A549 (cell line): ENCODE results near the gene CNKSR3. TPM values are rescaled to one million over a fixed set of nuclear protein-coding genes. Genes with fewer than 3 reads are reported as not detected.

Experiments
- ATAC-seq, 2 experiments: fragments of 200-7000 bp in 1 of 2; fragments of >200 bp in 1 of 2; cut with Nextera tagmentation in 1 of 2; cut with Tn5 transposase in 1 of 2; 3 replicates each; pipeline versions ENCODE4 v1.8.0 to v1.9.1; 2018 to 2020; ENCODE audit warnings: mild to moderate bottlenecking in 1 of 2, moderate library complexity in 1 of 2
- CTCF ChIA-PET: fragments of 300-600 bp; sonication (Branson Sonifier 250); formaldehyde crosslinking; extraction: SDS; loops from one replicate; lab custom pipeline; 2021; ENCODE audit warnings: antibody characterized with exemption, inconsistent platforms; lab: Yijun Ruan, JAX
- POLR2A ChIA-PET: fragments of 350-600 bp; formaldehyde crosslinking; extraction: SDS; loops from one replicate; lab custom pipeline; 2021; ENCODE audit warnings: antibody characterized with exemption, inconsistent platforms; lab: Yijun Ruan, JAX
- DNase-seq, 2 experiments: peaks; one replicate each; pipeline versions ENCODE4 v3.0.0 to v3.0.0-alpha.2; 2011 to 2016; ENCODE audit warnings: low read depth in 1 of 2, low spot score in 1 of 2
- FAIRE-seq: peaks from 2 replicates; lab custom pipeline; 2011; peaks lifted over from hg19 to GRCh38; lab: Jason Lieb, UNC
- H3K27ac ChIP-seq, 2 experiments: fragments of >200 bp; sonication (Bioruptor Twin); formaldehyde crosslinking; 3 replicates each; pipeline ENCODE4 v1.5.1; 2016 to 2017
- H3K4me1 ChIP-seq: fragments of >200 bp; sonication (Bioruptor Twin); formaldehyde crosslinking; 3 replicates; pipeline ENCODE4 v1.6.1; 2016
- H3K4me2 ChIP-seq: fragments of >200 bp; sonication (Bioruptor Twin); formaldehyde crosslinking; 3 replicates; pipeline ENCODE4 v1.6.1; 2016
- H3K4me3 ChIP-seq: fragments of >200 bp; sonication (Bioruptor Twin); formaldehyde crosslinking; 3 replicates; pipeline ENCODE4 v1.5.1; 2016
- H3K9me3 ChIP-seq: fragments of >200 bp; sonication (Bioruptor Twin); formaldehyde crosslinking; 3 replicates; pipeline ENCODE4 v1.6.1; 2016
- BHLHE40 ChIP-seq: IDR thresholded peaks from 2 replicates; pipeline ENCODE4 v1.6.1; 2012; ENCODE audit warnings: low read depth, low read length, inconsistent platforms
- CEBPB ChIP-seq, 2 experiments: fragments of >200 bp in 1 of 2; sonication (Bioruptor Twin) in 1 of 2; formaldehyde crosslinking in 1 of 2; IDR thresholded peaks; 2 replicates each; pipeline ENCODE4 v1.6.1; 2012 to 2016
- EHF ChIP-seq: fragments of 250-450 bp; sonication (Bioruptor Pico); IDR thresholded peaks from 2 replicates; pipeline ENCODE4 v1.5.0; 2020; ENCODE audit warnings: mild to moderate bottlenecking
- FOSL2 ChIP-seq, 2 experiments: fragments of 450-650 bp in 1 of 2; fragments of >200 bp in 1 of 2; sonication (Bioruptor Twin) in 1 of 2; formaldehyde crosslinking; IDR thresholded peaks; 2 replicates each; pipeline versions ENCODE4 v1.5.0 to v1.6.1; 2016 to 2020; ENCODE audit warnings: mild to moderate bottlenecking in 1 of 2, moderate library complexity in 1 of 2
- FOXS1 ChIP-seq: fragments of 250-450 bp; sonication (Bioruptor Pico); IDR thresholded peaks from 2 replicates; pipeline ENCODE4 v1.5.0; 2020; ENCODE audit warnings: mild to moderate bottlenecking, moderate library complexity
- HDAC2 ChIP-seq: fragments of 200-600 bp; sonication (generic); IDR thresholded peaks from 2 replicates; pipeline ENCODE4 v1.6.1; 2016
- HEYL ChIP-seq: fragments of 250-450 bp; sonication (Bioruptor Pico); IDR thresholded peaks from 2 replicates; pipeline ENCODE4 v1.8.0; 2021; ENCODE audit warnings: mild to moderate bottlenecking, moderate library complexity
- HOXA7 ChIP-seq: fragments of 250-450 bp; sonication (Bioruptor Pico); IDR thresholded peaks from 2 replicates; pipeline ENCODE4 v1.5.0; 2020; ENCODE audit warnings: mild to moderate bottlenecking, moderate library complexity
- JUN ChIP-seq, 2 experiments: fragments of >200 bp; sonication (Bioruptor Twin); formaldehyde crosslinking; IDR thresholded peaks; 2 replicates in 1 of 2; 3 replicates in 1 of 2; pipeline ENCODE4 v1.6.1; 2016 to 2017
- MAFK ChIP-seq: fragments of 450-650 bp; IDR thresholded peaks from 2 replicates; pipeline ENCODE4 v1.6.1; 2014; ENCODE audit not compliant: partially characterized antibody
- NFE2L2 ChIP-seq: fragments of 150-350 bp; conservative IDR thresholded peaks from 2 replicates; pipeline ENCODE4 v1.6.1; 2014; ENCODE audit warnings: low read length
- RAD21 ChIP-seq, 2 experiments: fragments of >200 bp in 1 of 2; sonication (Bioruptor Twin) in 1 of 2; formaldehyde crosslinking in 1 of 2; IDR thresholded peaks in 1 of 2; conservative IDR thresholded peaks in 1 of 2; 2 replicates in 1 of 2; 3 replicates in 1 of 2; pipeline ENCODE4 v1.6.1; 2012 to 2018; ENCODE audit warnings: inconsistent platforms in 1 of 2
- RNF2 ChIP-seq: fragments of 200-600 bp; sonication (generic); IDR thresholded peaks from 2 replicates; pipeline ENCODE4 v1.6.1; 2016; ENCODE audit warnings: low read depth, mild to moderate bottlenecking, antibody characterized with exemption, moderate library complexity, borderline replicate concordance
- ZC3H11A ChIP-seq: fragments of 450-650 bp; IDR thresholded peaks from 2 replicates; pipeline ENCODE4 v1.6.1; 2014; ENCODE audit warnings: antibody characterized with exemption, mild to moderate bottlenecking
- ZNF302 ChIP-seq: fragments of 250-450 bp; sonication (Bioruptor Pico); IDR thresholded peaks from 2 replicates; pipeline ENCODE4 v1.9.0; 2021; ENCODE audit warnings: inconsistent platforms, mild to moderate bottlenecking, moderate library complexity
- WGBS: methylation state at CpG from one replicate; pipeline ENCODE4 v1.1.6; 2017; ENCODE audit errors: missing lambda C conversion rate; 5-methylcytosine and 5-hydroxymethylcytosine counted together
- polyA plus RNA-seq, 4 experiments: library from polyadenylated mRNA; depleted of rRNA in 3 of 4; stranded (reverse); fragments of >200 nt; fragmentation: RNase III in 1 of 4; extraction: RNeasy Plus Mini Kit Qiagen cat#74134 plus additional on column Dnase treatment in 1 of 4; gene quantifications; 2 replicates in 3 of 4; 3 replicates in 1 of 4; pipeline ENCODE4 v1.2.3, GENCODE V29; 2011 to 2017
- TF ChIP-seq, protein P1 (sequence below): fragments of 450-650 bp; IDR thresholded peaks from 2 replicates; pipeline ENCODE4 v1.6.1; 2014; ENCODE audit warnings: antibody characterized with exemption
- TF ChIP-seq, protein P2 (sequence below): fragments of >200 bp; sonication (Bioruptor Twin); formaldehyde crosslinking; IDR thresholded peaks from 2 replicates; pipeline ENCODE4 v1.6.1; 2016
- TF ChIP-seq, protein P3 (sequence below): fragments of 150-350 bp; IDR thresholded peaks from 2 replicates; pipeline ENCODE4 v1.6.1; 2014; ENCODE audit warnings: low read depth, mild to moderate bottlenecking, low read length
- TF ChIP-seq, protein P4 (sequence below): IDR thresholded peaks from 2 replicates; pipeline ENCODE4 v1.6.1; 2012
- TF ChIP-seq, protein P5 (sequence below): fragments of 250-450 bp; sonication (Bioruptor Pico); IDR thresholded peaks from 2 replicates; pipeline ENCODE4 v1.5.0; 2020; ENCODE audit warnings: low read depth, mild to moderate bottlenecking, moderate library complexity
- TF ChIP-seq, protein P6 (sequence below): fragments of >200 bp; sonication (Bioruptor Twin); formaldehyde crosslinking; IDR thresholded peaks from 3 replicates; pipeline ENCODE4 v1.6.1; 2016
- TF ChIP-seq, protein P7 (sequence below): fragments of >200 bp; sonication (Bioruptor Twin); formaldehyde crosslinking; IDR thresholded peaks from 3 replicates; pipeline ENCODE4 v1.5.1; 2016

The CNKSR3 gene
- polyA plus RNA-seq, 2 of the 4 experiments (the other 2 are of a cell fraction), result 2.9 to 3.5 TPM

DNA sequence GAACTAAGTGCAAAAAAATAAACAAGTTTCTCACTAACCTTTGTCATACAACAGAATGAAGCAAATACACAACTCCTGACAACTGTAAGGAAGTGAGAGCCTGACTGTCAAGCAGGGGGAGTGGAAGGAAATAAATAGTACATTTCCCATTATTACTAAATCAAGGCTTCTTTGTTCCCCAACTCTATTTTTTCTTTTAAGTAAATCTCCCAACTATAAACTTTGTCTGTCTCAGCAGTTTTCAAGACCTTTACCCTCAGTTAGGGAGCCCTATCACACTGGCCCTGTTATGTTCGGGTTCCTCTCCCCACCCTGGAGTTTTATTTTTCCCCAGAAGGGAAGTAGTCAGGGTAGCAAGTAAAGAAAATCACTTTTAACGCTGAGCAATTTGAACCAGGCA, 129.7 kb downstream of the CNKSR3 start:
- TF ChIP-seq, protein P1, sequence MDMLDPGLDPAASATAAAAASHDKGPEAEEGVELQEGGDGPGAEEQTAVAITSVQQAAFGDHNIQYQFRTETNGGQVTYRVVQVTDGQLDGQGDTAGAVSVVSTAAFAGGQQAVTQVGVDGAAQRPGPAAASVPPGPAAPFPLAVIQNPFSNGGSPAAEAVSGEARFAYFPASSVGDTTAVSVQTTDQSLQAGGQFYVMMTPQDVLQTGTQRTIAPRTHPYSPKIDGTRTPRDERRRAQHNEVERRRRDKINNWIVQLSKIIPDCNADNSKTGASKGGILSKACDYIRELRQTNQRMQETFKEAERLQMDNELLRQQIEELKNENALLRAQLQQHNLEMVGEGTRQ, result no peak
- TF ChIP-seq ZNF302 (CRISPR knock-in tag), result no peak
- TF ChIP-seq BHLHE40, result no peak
- TF ChIP-seq EHF, result no peak
- TF ChIP-seq ZC3H11A, result no peak
- no peak for TF ChIP-seq MAFK
- TF ChIP-seq, protein P2, sequence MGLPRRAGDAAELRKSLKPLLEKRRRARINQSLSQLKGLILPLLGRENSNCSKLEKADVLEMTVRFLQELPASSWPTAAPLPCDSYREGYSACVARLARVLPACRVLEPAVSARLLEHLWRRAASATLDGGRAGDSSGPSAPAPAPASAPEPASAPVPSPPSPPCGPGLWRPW, result no peak
- TF ChIP-seq, protein P3, sequence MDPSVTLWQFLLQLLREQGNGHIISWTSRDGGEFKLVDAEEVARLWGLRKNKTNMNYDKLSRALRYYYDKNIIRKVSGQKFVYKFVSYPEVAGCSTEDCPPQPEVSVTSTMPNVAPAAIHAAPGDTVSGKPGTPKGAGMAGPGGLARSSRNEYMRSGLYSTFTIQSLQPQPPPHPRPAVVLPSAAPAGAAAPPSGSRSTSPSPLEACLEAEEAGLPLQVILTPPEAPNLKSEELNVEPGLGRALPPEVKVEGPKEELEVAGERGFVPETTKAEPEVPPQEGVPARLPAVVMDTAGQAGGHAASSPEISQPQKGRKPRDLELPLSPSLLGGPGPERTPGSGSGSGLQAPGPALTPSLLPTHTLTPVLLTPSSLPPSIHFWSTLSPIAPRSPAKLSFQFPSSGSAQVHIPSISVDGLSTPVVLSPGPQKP, result no peak
- no peak for TF ChIP-seq JUN (IDR thresholded peaks at IDR 0.05)
- TF ChIP-seq RAD21 (conservative IDR thresholded peaks at IDR 0.05 in 1 of 2, IDR thresholded peaks at IDR 0.05 in 1 of 2), result no peak
- no peak for TF ChIP-seq FOSL2 (IDR thresholded peaks at IDR 0.05)
- TF ChIP-seq FOSL2 (CRISPR knock-in tag; IDR thresholded peaks at IDR 0.05), result no peak
- TF ChIP-seq HEYL (CRISPR knock-in tag), result no peak
- no peak for TF ChIP-seq HOXA7 (CRISPR knock-in tag)
- TF ChIP-seq, protein P4, sequence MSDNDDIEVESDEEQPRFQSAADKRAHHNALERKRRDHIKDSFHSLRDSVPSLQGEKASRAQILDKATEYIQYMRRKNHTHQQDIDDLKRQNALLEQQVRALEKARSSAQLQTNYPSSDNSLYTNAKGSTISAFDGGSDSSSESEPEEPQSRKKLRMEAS, result no peak
- no peak for TF ChIP-seq FOXS1
- TF ChIP-seq, protein P5, sequence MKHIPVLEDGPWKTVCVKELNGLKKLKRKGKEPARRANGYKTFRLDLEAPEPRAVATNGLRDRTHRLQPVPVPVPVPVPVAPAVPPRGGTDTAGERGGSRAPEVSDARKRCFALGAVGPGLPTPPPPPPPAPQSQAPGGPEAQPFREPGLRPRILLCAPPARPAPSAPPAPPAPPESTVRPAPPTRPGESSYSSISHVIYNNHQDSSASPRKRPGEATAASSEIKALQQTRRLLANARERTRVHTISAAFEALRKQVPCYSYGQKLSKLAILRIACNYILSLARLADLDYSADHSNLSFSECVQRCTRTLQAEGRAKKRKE (CRISPR knock-in tag), result no peak
- ChIA-PET CTCF (no interaction called here), POLR2A (no interaction called here)
- no peak overlapping the region for H3K4me3 ChIP-seq
- no peak overlapping the region for H3K27ac ChIP-seq
- WGBS, result 85% methylated on average over 2 of the region's 2 CpGs
- no peaks in the 10 kb centered on the region for H3K4me1 ChIP-seq
- H3K9me3 ChIP-seq, result no peaks in the 10 kb centered on the region
- ATAC-seq (no peak), DNase-seq (no peak), FAIRE-seq (no peak)
- H3K4me2 ChIP-seq, result no peak overlapping the region

DNA sequence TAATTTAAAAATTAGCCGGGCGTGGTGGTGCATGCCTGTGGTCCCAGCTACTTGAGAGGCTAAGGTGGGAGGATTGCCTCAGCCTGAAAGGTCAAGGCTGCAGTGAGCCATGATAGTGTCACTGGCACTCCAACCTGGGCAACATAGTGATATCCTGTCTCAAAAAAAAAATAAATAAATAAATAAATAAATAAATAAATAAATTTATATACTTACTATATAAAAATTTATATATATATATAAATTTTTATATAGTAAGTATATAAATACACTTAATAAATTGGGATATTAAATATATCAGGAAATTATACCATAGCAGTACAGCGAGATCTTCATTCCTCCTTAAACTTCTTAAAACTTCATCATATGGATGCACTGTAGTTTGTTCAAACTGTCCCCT, 130.9 kb downstream of the CNKSR3 start:
- FAIRE-seq (no peak), ATAC-seq (no peak), DNase-seq (no peak)
- POLR2A ChIA-PET, result no interaction called here
- WGBS, result 87% methylated on average over 2 of the region's 3 CpGs
- no peaks in the 10 kb centered on the region for H3K4me1 ChIP-seq
- H3K4me3 ChIP-seq, result no peak overlapping the region
- no peak overlapping the region for H3K4me2 ChIP-seq
- CTCF ChIA-PET, result no interaction called here
- no peak for TF ChIP-seq CEBPB (IDR thresholded peaks at IDR 0.05)
- TF ChIP-seq, protein P6, sequence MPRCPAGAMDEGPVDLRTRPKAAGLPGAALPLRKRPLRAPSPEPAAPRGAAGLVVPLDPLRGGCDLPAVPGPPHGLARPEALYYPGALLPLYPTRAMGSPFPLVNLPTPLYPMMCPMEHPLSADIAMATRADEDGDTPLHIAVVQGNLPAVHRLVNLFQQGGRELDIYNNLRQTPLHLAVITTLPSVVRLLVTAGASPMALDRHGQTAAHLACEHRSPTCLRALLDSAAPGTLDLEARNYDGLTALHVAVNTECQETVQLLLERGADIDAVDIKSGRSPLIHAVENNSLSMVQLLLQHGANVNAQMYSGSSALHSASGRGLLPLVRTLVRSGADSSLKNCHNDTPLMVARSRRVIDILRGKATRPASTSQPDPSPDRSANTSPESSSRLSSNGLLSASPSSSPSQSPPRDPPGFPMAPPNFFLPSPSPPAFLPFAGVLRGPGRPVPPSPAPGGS, result no peak
- no peak for TF ChIP-seq NFE2L2
- TF ChIP-seq HDAC2, result no peak
- no peak for TF ChIP-seq RNF2
- TF ChIP-seq, protein P7, sequence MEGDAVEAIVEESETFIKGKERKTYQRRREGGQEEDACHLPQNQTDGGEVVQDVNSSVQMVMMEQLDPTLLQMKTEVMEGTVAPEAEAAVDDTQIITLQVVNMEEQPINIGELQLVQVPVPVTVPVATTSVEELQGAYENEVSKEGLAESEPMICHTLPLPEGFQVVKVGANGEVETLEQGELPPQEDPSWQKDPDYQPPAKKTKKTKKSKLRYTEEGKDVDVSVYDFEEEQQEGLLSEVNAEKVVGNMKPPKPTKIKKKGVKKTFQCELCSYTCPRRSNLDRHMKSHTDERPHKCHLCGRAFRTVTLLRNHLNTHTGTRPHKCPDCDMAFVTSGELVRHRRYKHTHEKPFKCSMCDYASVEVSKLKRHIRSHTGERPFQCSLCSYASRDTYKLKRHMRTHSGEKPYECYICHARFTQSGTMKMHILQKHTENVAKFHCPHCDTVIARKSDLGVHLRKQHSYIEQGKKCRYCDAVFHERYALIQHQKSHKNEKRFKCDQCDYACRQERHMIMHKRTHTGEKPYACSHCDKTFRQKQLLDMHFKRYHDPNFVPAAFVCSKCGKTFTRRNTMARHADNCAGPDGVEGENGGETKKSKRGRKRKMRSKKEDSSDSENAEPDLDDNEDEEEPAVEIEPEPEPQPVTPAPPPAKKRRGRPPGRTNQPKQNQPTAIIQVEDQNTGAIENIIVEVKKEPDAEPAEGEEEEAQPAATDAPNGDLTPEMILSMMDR, result no peak
- H3K9me3 ChIP-seq, result no peaks in the 10 kb centered on the region
- H3K27ac ChIP-seq, result no peak overlapping the region
